Measurements from ENCODE around the gene TRMT2A.

GRCh38 chr22:20111045-20111688, 5.9 kb downstream of the TRMT2A start:
- TF ChIP-seq, protein P1, sequence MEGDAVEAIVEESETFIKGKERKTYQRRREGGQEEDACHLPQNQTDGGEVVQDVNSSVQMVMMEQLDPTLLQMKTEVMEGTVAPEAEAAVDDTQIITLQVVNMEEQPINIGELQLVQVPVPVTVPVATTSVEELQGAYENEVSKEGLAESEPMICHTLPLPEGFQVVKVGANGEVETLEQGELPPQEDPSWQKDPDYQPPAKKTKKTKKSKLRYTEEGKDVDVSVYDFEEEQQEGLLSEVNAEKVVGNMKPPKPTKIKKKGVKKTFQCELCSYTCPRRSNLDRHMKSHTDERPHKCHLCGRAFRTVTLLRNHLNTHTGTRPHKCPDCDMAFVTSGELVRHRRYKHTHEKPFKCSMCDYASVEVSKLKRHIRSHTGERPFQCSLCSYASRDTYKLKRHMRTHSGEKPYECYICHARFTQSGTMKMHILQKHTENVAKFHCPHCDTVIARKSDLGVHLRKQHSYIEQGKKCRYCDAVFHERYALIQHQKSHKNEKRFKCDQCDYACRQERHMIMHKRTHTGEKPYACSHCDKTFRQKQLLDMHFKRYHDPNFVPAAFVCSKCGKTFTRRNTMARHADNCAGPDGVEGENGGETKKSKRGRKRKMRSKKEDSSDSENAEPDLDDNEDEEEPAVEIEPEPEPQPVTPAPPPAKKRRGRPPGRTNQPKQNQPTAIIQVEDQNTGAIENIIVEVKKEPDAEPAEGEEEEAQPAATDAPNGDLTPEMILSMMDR (IDR thresholded peaks at IDR 0.05): peak; percentile 75
- no peak; the same call in 1 of the 2 replicates for TF ChIP-seq POLR2AphosphoS5 (IDR thresholded peaks at IDR 0.05; ENCODE audit: low read depth, low read length)
- TF ChIP-seq TCF7L2 (IDR thresholded peaks at IDR 0.05; ENCODE audit: low read depth, low read length): no peak
- TF ChIP-seq SIN3A (IDR thresholded peaks at IDR 0.05; ENCODE audit: borderline replicate concordance, insufficient read depth, low read depth, low read length): no peak

Measured in Panc1 (cell line).